A549 treated with Mapracorat at 1 μM for 4 hours (cell line): ENCODE data around the gene GDF11. TPM values are rescaled to one million over a fixed set of nuclear protein-coding genes. Genes with fewer than 3 reads are reported as not detected.

Experiments used
- total RNA-seq: library from RNA; stranded (reverse); fragments of 200-300 nt; extraction: Qiagen RNA extraction; gene quantifications from 5 replicates; pipeline ENCODE4 v1.2.3, GENCODE V29; 2022

Gene GDF11
- 2.6 to 4.1 TPM (median 3.8 TPM) in 5 replicates for total RNA-seq

DNA sequence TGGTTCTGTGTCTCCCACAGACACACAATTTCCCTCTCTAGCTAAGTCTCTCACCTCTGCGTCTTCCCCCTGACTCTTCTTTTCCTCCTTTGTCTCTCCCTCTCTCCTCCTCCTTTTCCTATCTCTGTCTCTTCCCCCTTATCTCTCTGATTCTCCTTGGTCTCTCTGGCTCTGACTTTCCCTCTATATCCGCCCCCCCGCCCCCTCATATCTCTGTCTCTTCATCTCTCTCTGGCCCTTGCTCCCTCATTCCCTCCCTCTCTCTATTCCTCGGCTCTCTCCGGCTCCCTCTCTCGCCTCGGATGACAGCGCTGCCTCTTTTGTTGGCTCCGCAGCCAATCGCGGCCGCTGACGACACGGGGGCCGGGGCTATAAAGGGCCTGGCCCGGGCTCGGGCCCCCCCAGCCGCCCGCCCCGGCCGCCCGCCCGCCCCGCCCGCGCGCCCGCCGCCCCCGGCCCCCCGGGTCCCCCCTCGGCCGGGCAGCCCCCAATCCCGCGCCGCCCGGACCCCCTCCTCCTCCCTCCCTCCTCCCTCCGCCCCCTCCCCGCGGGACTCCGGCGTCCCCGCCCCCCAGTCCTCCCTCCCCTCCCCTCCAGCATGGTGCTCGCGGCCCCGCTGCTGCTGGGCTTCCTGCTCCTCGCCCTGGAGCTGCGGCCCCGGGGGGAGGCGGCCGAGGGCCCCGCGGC lies at the start of gene GDF11:
Gene GDF11 (plus strand): TSS at position 404 of the 687 bp plus-strand sequence. CDS start 195 bp downstream, at position 599.

DNA sequence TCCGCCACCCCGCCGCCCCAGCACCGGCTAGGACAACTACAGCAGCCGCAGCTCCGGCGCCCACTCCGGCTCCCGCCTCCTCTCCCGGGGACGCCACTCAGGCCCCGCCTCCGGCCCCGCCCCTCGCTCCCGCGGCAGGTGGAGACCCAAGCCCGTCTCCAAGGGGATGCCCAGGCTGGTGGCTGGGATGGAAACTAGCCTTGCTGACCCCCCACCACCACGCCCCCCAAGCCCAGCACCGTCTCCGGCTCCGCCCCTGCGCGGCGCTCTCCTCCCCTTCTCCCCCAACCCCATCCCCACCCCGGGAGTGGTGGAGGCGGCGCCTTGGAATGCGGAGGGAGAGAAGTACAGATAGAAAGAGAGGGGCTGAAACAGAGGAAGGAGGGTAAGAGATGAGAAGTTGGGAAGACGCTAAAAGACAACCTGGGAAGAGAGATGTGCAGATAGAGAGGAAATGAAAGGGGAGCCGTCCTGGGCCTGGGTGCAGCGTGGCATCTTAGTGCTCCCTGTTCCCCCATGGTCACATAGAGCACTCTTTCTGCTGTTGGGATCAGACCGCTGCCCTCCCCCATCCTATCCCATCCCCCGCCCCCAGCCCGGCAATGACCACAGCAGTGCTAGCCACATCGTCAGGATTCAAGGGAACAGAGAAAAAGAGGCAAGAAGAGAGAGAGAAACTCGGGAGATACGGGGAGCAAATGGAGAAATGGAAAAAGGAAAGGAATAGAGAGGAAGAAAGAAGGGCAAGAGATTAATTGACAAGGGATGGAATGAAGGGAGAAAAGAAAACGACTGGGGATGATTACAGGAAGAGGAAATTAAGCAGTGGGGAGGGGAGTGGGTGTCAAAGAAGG lies 34.9 kb upstream of the GDF11 start, which contains the start of gene ITGA7:
Gene ITGA7 (minus strand): TSS at position 64 of the 854 bp plus-strand sequence. CDS start 222 bp downstream, outside the sequence.

DNA sequence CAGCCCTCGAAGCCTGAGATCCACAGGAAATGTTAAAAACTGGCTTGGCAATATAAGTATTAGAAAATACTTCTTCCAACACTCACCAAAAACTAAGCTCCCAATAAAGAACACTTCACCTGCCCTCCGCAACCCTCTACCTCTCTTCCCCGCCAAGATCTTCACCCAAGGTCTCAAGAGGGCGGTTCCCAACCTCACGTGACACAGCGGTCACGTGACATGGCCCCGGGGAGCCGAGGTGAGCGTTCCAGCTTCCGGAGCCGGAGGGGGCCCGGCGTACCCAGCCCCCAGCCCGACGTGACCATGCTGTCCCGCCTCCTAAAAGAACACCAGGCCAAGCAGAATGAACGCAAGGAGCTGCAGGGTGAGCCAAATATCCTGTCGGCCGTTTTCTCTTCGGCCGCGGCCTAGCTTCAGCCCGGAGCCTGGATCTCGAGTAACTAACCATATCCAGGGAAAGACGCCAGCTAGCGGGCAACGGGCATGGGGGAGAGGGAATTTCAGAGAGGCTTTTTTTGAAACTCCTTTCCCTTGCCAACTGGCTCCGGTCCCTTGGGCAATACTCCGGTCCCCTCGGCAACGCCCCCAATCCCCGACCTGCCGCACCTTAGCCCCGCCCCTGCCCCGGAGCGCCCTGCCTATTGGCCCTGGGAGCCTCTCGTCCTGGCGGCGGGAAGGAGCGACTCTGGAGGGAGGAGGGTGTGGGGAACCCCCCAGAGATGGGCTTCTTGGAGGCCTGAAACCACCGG lies 26.9 kb upstream of the GDF11 start, which contains the start of gene BLOC1S1:
Gene BLOC1S1 (plus strand): TSS at position 214 of the 749 bp plus-strand sequence. CDS start 6 bp downstream, at position 220.

DNA sequence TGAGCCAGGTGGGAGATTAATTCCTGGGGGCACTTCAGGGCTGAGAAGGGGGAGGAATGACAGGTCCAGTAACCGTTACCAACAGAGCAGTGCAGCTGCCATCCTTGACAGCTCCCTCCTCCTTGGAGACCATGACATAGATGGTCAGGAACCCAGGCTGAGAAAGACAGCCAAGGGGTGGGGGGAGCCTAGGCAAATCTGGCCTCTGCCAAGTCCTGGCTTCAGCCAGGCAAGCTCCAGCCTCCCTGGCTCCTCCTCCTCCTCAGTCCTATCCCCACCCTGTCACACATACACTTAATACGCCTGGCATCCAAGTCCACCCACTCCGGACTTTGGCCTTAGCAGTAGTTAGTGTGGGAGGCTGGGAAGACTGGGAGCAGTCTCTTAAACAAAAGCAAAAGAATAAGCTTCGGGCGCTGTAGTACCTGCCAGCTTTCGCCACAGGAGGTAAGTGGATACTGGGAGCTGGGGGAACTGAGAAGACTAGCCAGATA lies 22.8 kb upstream of the GDF11 start, which contains the start of gene RDH5:
Gene RDH5 (plus strand): TSS at position 323 of the 494 bp plus-strand sequence. CDS start 792 bp downstream, outside the sequence.

DNA sequence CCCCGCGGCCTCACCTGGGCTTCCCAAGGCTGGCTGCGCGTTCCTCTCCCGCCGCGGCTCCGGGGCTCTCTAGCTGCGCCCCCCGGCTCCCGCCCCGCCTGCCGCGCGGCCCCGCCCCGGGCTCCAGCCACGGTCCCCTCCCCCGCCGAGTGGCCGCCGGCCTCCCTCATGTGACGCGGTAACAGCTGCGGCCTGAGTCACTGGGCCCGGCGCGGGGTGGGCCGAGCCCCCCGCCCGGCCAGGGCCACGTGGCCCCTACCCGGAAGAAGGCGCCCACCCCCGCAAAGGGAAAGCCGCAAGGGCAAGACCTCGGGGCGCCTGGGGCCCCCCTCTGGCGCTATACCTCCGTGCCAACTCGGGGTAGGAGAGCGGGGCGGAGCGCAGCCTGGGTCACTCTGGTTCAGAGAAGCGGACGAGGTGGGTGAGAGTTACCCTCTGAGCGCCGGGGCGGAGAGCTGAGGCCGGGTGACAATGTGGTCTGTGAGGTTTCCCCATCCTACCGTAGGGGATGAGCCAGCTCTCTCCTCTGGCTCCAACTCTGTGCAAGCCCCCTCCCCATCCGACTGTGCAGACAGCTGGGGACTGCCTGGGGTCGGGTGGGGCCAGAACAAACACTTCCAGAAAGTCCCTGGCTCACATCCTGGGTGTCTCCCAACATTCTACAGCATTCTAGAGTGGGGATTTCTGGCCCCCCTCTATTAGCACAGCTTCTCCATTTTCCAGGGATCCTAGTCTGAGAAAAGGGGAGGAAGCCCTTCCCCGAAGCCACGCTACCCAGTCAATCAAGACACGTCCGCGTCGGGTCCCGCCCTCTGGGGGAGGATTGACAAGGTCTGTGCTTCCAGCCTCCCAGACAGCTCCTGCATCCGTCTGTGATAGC lies 13.7 kb upstream of the GDF11 start, which contains the start of gene CD63:
Gene CD63 (minus strand): TSS at position 71 of the 880 bp plus-strand sequence. CDS start 668 bp downstream, outside the sequence.

Other genes with a start within 250 kb of the GDF11 start
- gene OR6C4, start 193.5 kb upstream of the GDF11 start, total RNA-seq, result not detected in 5 replicates
- gene OR2AP1, start 170.7 kb upstream of the GDF11 start, total RNA-seq, result not detected in 5 replicates
- gene OR10P1, start 106.2 kb upstream of the GDF11 start, total RNA-seq, result not detected in 5 replicates
- 0.77 to 1.8 TPM (median 1.0 TPM) in 5 replicates for gene ITGA7, start 35.2 kb upstream of the GDF11 start, total RNA-seq
- 129 to 155 TPM (median 147 TPM) in 5 replicates for gene BLOC1S1, start 27.1 kb upstream of the GDF11 start, total RNA-seq
- 2.1 to 2.8 TPM (median 2.3 TPM) in 5 replicates for gene RDH5, start 22.7 kb upstream of the GDF11 start, total RNA-seq
- 661 to 730 TPM (median 714 TPM) in 5 replicates for gene CD63, start 14.1 kb upstream of the GDF11 start, total RNA-seq
- 91.7 to 148 TPM (median 94.8 TPM) in 5 replicates for gene SARNP, start 74.6 kb downstream of the GDF11 start, total RNA-seq
- gene ORMDL2, start 74.9 kb downstream of the GDF11 start, total RNA-seq, result 87.9 to 110 TPM (median 98.6 TPM) in 5 replicates
- 18.8 to 23.7 TPM (median 23.1 TPM) in 5 replicates for gene DNAJC14, start 86.5 kb downstream of the GDF11 start, total RNA-seq
- 0.27 to 0.79 TPM (median 0.42 TPM) in 5 replicates for gene MMP19, start 99.8 kb downstream of the GDF11 start, total RNA-seq
- 38.9 to 43.6 TPM (median 42.0 TPM) in 5 replicates for gene PYM1, start 184.8 kb downstream of the GDF11 start, total RNA-seq
- 15.1 to 23.2 TPM (median 21.5 TPM) in 5 replicates for gene DGKA, start 188.0 kb downstream of the GDF11 start, total RNA-seq
- gene PMEL, start 222.9 kb downstream of the GDF11 start, total RNA-seq, result 1.1 to 1.5 TPM (median 1.1 TPM) in 5 replicates
- gene CDK2, start 223.7 kb downstream of the GDF11 start, total RNA-seq, result 46.7 to 61.3 TPM (median 54.7 TPM) in 5 replicates
- gene RAB5B, start 231.0 kb downstream of the GDF11 start, total RNA-seq, result 26.2 to 32.9 TPM (median 31.6 TPM) in 5 replicates